HG02938 (cell line): Measurements from ENCODE around the gene DNAH3.
A peak's percentile ranks its signal among the peaks of the same experiment; 100 is the strongest.
"Not testable (repeated sequence)": the region's sequence is repeated elsewhere in the genome, so short reads cannot be mapped to it uniquely, and the experiment has no call there.

Experiments used
- ATAC-seq: cut with Tn5 transposase; IDR thresholded peaks from one replicate; pipeline ENCODE4 v1.9.1; 2021; ENCODE audit warnings: mild to moderate bottlenecking, moderate library complexity; ENCODE audit not compliant: unreplicated experiment

Gene DNAH3

DNA sequence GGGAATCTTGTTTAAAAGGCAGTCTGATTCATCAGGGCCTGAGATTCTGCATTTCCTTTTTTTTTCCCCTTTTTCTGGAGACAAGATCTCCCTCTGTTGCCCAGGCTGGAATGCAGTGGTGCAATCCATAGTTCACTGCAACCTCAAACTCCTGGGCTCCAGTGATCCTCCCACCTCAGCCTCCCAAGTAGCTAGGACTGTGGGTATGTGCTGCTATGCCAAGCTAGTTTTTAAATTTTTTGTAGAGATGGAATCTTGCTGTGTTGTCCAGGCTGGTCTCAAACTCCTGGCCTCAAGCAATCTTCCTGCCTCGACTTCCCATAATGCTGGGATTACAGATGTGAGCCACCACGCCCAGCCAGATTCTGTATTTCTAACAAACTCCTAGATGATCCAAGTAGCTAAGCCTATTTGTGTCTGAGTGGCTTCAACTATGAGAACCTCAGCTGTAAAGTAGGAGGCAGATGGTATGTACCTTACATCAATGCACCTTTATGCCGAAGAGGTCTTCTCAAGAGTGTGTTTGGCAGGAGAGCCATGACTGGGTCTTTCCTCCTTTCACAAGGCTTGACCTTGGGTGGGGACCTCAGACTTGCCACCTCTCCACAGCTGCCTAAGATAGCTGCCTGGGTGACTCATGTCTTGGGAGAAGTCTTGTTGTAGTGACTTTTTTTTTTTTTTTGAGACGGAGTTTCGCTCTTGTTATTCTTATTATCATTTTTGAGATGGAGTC lies 18.8 kb upstream of the DNAH3 start:
- no peak for ATAC-seq

DNA sequence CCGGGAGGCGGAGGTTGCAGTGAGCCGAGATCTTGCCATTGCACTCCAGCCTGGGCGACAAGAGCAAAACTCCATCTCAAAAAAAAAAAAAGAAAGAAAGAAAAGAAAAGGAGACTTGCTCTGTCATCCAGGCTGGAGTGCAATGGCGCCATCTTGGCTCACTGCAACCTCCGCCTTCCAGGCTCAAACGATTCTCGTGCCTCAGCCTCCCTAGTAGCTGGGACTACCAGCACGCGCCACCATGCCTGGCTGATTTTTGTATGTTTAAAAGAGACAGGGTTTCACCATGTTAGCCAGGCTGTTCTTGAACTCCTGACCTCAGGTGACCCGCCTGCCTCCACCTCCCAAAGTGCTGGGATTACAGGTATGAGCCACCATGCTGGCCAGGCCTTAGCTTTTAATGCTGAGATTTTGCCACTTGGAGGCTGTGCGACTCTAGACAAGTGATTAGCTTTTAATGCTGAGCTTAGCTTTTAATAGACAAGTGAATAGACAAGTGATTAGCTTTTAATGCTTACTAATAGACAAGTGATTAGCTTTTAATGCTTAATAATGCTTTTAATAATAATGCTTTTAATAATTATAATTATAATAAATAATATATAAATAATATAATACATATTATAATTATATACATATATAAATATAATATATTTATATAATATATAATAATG lies 17.4 kb upstream of the DNAH3 start:
- no peak for ATAC-seq

DNA sequence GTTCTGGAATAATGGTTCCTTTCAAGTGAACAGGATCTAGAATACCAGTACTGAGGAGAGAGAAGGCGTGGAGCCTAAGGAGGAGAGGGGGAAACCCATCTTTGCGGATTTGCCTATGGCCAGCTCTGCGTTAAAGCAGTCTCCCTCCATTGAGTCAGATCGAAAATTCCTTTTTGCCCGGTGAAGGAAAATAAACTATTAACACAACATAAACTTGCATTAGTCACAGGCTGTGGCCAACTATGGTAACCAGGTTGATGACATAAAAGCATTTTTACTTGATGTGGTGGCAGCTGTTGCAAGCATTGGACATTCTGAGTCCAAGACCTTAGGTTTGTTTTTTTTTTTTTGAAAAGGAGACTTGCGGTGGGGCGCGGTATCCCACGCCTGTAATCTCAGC lies 16.7 kb upstream of the DNAH3 start:
- ATAC-seq, result no peak

DNA sequence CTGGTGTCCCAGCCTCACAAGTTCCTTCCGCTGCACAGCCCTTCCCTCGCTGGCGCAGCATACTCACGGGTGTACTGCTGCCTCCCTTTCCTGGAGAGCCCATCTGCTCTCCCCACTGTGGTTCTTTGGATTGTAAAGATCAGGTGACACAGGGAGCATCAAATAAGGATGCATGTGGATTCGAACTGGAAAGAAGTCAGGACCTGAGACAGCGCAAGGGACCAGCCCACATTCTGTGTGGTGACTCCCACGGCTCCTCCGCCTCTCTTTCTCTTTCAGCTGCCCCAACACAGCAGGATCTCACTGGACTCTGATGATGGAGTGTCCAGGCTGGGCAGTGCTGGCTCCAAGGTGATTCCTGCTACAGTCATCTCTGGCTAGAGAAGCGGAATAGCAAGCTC lies 15.9 kb upstream of the DNAH3 start:
- ATAC-seq, result no peak

DNA sequence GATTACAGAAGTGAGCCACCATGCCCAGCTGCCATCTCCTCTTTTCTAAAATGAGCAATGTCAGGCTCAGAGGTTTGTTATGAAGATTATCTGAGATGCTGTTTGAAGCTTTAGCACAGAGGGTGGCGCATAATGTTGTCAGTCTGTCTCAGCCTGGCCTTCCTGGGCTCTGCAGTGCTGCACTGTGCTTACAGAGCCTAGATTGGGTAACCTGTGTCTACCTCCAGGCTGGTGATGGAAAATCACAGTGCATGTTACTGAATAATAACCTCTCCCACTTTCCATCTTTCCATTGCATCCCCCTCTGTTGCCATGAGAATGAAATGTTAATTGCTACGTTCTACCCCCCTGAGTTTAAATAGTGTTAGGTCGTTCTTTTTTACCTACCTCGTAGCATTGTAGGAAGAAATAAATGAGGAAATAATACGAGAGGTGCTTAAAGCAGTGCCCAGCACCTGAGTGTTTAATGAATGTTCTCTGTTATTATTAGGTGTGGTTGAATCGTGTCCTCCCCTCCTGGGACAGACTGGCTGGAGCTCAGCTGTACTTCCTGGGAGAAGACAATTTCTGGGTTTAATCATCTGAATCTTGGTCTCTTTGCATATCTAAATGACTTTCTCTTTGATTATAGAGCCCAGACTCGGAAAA lies 14.0 kb upstream of the DNAH3 start:
- no peak for ATAC-seq

GRCh38 chr16:21163576-21163975 lies 12.9 kb upstream of the DNAH3 start:
- no peak for ATAC-seq

DNA sequence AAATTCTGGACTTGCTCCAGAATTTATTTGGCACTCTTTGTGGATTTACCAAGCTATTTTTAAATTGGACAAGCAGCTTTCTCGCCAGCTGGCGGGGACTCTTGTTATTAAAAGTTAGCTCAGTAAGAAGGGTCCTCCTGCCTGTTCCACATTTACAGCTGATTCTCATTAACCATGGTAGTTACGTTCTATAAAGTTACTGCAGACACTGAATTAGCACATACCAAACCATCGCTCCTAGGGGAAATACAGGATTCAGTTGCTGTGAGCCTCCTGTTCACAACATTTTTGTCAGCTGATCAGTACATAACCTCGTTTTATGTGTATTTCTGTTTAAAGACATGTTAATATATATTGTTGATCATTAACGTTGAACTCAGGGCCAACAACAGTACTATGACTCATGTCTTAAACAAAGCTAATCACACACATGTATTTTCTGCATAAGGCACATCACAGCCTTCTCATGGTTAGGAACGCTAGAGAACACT lies 12.1 kb upstream of the DNAH3 start:
- no peak for ATAC-seq

DNA sequence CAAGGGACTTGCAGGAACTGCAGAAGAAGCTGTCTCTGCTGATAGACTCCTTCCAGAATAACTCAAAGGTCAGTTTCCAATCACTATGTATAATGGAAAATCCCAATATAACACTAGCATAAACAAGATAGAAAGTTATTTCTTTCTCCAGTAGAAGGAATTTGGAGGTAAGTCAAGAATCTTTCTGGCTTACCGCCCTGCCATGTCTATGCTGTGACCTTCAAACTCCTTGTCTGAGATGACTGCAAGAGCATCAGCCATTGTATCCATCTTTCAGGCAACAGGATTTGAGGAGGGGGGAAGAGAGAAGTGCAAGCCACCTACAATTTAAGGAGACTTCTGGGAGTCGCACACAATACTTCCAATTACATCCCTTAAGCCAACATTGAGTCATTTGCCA lies 10.6 kb upstream of the DNAH3 start:
- no peak for ATAC-seq

- no peak for ATAC-seq
Observed at GRCh38 chr16:21160276-21160675, 9.6 kb upstream of the DNAH3 start.

- ATAC-seq, result no peak
Observed at GRCh38 chr16:21159281-21159951, 8.8 kb upstream of the DNAH3 start.

GRCh38 chr16:21158208-21159110 lies 7.8 kb upstream of the DNAH3 start, which contains the start of gene LDAF1:
Gene LDAF1, plus strand, starts transcription at chr16:21158674. Its CDS starts 2,509 bp downstream, at chr16:21161183.
- peak; percentile 74 for ATAC-seq

DNA sequence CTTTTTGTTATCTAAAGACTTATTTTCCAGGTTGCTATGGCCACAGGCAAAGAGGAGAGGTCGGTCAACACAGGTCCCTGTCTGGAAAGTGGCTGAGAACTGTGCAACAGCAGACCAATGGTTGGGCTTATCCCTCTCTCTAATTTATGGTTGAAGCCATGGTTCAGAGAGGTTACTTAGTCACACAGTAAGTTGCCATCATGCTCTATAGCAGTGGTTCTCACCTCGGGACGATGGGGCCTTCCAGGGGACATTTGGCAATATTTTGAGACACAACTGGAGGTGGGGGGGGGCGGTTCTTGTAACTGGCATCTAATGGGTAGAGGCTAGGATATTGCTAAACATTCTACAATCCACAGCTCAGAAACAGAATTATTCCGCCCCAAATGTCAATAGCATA lies 7.0 kb upstream of the DNAH3 start:
- ATAC-seq, result no peak

- no peak for ATAC-seq
Observed at GRCh38 chr16:21156767-21157467, 6.3 kb upstream of the DNAH3 start.

GRCh38 chr16:21156011-21156410 lies 5.4 kb upstream of the DNAH3 start:
- not testable (repeated sequence) for ATAC-seq

DNA sequence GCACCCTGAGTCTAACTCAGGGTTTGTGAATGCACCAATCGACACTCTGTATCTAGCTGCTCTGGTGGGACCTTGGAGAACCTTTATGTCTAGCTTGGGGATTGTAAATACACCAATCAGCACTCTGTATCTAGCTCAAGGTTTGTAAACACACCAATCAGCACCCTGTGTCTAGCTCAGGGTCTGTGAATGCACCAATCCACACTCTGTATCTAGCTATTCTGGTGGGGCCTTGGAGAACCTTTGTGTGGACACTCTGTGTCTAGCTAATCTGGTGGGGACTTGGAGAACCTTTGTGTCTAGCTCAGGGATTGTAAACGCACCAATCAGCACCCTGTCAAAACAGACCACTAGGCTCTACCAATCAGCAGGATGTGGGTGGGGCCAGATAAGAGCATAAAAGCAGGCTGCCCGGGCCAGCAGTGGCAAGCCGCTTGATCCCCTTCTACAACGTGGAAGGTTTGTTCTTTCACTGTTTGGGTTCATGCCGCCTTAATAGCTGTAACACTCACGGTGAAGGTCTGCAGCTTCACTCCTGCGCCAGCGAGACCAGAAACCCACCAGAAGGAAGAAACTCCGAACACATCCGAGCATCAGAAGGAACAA lies 2.6 kb upstream of the DNAH3 start:
- not testable (repeated sequence) for ATAC-seq

DNA sequence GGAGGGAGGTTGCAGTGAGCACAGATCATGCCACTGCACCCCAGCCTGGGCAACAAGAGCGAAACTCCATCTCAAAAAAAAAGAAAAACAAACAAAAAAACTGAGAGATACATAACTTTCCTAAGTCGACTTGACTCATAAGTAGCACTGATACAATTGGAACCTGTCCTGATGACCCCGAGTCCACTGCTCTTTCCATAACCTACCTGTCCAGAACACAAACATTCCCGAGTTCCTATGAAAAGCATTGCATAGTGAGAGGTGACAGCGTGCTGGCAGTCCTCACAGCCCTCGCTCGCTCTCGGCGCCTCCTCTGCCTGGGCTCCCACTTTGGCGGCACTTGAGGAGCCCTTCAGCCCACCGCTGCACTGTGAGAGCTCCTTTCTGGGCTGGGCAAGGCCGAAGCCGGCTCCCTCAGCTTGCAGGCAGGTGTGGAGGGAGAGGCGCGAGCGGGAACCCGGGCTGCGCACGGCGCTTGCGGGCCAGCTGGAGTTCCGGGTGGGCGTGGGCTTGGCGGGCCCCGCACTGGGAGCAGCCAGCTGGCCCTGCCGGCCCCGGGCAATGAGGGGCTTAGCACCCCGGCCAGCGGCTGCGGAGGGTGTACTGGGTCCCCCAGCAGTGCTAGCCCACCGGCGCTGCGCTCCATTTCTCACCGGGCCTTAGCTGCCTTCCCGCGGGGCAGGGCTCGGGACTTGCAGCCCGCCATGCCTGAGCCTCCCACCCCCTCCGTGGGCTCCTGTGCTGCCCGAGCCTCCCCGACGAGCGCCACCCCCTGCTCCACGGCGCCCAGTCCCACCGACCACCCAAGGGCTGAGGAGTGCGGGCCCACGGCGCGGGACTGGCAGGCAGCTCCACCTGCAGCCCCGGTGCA lies 1.7 kb upstream of the DNAH3 start:
- ATAC-seq, result not testable (repeated sequence)

DNA sequence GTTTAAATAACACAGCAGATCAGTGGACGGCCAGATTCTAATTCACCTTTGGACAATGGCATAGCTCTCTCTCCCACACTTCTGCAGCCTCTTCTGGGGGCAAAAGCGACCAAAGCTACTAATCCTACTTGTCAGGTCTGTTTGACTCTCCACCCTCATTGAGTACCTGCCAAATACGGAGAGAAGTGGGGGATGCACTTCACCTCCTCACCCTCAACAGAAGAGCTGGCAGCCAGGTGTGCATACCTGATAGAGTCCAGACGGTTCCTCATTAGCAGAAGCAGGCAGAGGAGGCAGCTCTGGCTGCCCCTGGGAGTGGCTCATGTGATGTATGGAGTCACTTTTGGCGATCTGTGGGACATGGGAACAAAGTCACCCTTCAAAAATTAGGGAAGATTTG lies 4.9 kb downstream of the DNAH3 start:
- ATAC-seq, result no peak

GRCh38 chr16:21134053-21134452 lies 16.6 kb downstream of the DNAH3 start:
- ATAC-seq, result no peak
